H1 (cell line): ENCODE measurements around the gene DET1. TPM values are rescaled to one million over a fixed set of nuclear protein-coding genes. Genes with fewer than 3 reads are reported as not detected.

Experiments used
- CTCF ChIA-PET: fragments of 300-600 bp; sonication (Branson Sonifier 250); formaldehyde crosslinking; loops from one replicate; lab custom pipeline; 2021; ENCODE audit not compliant: partially characterized antibody; lab: Charles Lee
- POLR2A ChIA-PET: fragments of 300-600 bp; sonication (Branson Sonifier 250); formaldehyde crosslinking; loops from one replicate; lab custom pipeline; 2021; ENCODE audit warnings: inconsistent platforms; ENCODE audit not compliant: partially characterized antibody; lab: Charles Lee
- DNase-seq, 2 experiments: peaks; one replicate each; pipeline versions ENCODE4 v3.0.0 to v3.0.0-alpha.2; 2010 to 2022; ENCODE audit warnings: low spot score in 2 of 2, low read depth in 1 of 2, mixed read lengths in 1 of 2
- FAIRE-seq: peaks from 2 replicates; lab custom pipeline; 2011; peaks lifted over from hg19 to GRCh38; lab: Jason Lieb, UNC
- H2AFZ ChIP-seq: 2 replicates; pipeline ENCODE4 v1.8.1; 2012; ENCODE audit warnings: low read length, inconsistent platforms
- H2AK5ac ChIP-seq: 2 replicates; pipeline ENCODE4 v1.6.1; 2013; ENCODE audit warnings: low read depth, low read length
- H2BK120ac ChIP-seq: replicated peaks from 2 replicates; pipeline ENCODE3; 2013; ENCODE audit warnings: low read depth, low read length, inconsistent platforms
- H2BK12ac ChIP-seq: 2 replicates; pipeline ENCODE4 v1.6.1; 2013; ENCODE audit warnings: low read depth, low read length
- H2BK15ac ChIP-seq: 2 replicates; pipeline ENCODE4 v1.6.1; 2013; ENCODE audit warnings: low read length
- H2BK20ac ChIP-seq: 2 replicates; pipeline ENCODE4 v1.6.1; 2013; ENCODE audit warnings: low read length
- H2BK5ac ChIP-seq: 2 replicates; pipeline ENCODE4 v1.6.1; 2013; ENCODE audit warnings: low read depth, low read length
- H3K14ac ChIP-seq: 2 replicates; pipeline ENCODE4 v1.6.1; 2013; ENCODE audit warnings: inconsistent platforms; ENCODE audit not compliant: insufficient read length
- H3K18ac ChIP-seq: 2 replicates; pipeline ENCODE4 v1.6.1; 2013; ENCODE audit warnings: low read length; ENCODE audit errors: extremely low read depth
- H3K23ac ChIP-seq: 2 replicates; pipeline ENCODE4 v1.6.1; 2013; ENCODE audit warnings: inconsistent platforms; ENCODE audit not compliant: insufficient read length
- H3K23me2 ChIP-seq: 2 replicates; pipeline ENCODE4 v1.6.1; 2013; ENCODE audit warnings: low read depth, low read length
- H3K27ac ChIP-seq: 2 replicates; pipeline ENCODE4 v1.6.1; 2011; ENCODE audit warnings: low read depth, low read length, inconsistent platforms
- H3K27me3 ChIP-seq, 4 experiments: replicated peaks in 1 of 4; 1 replicate in 1 of 4; 2 replicates in 3 of 4; pipeline versions ENCODE4 v1.6.1 to v1.8.1; 2011 to 2013; ENCODE audit warnings: low read length in 3 of 4, mild to moderate bottlenecking in 3 of 4, inconsistent platforms in 2 of 4, mixed read lengths in 2 of 4, moderate library complexity in 1 of 4; ENCODE audit not compliant: control insufficient read depth in 3 of 4, insufficient read depth in 3 of 4; ENCODE audit errors: extremely low read depth in 1 of 4
- H3K36me3 ChIP-seq, 4 experiments: 2 replicates each; pipeline versions ENCODE4 v1.6.1 to v1.8.1; 2011 to 2013; ENCODE audit warnings: mild to moderate bottlenecking in 4 of 4, low read length in 3 of 4, moderate library complexity in 2 of 4, control low read depth in 1 of 4, inconsistent platforms in 1 of 4; ENCODE audit not compliant: insufficient read depth in 4 of 4, control insufficient read depth in 2 of 4
- H3K4ac ChIP-seq: replicated peaks from 2 replicates; pipeline ENCODE3; 2013; ENCODE audit warnings: low read length, low read depth, mixed read lengths, inconsistent platforms; ENCODE audit not compliant: insufficient read length
- H3K4me1 ChIP-seq, 4 experiments: replicated peaks in 1 of 4; 1 replicate in 1 of 4; 2 replicates in 3 of 4; pipeline versions ENCODE4 v1.6.1 to v1.8.1; 2011 to 2013; ENCODE audit warnings: low read length in 3 of 4, inconsistent platforms in 2 of 4, mixed read lengths in 1 of 4; ENCODE audit not compliant: insufficient read depth in 4 of 4, control insufficient read depth in 3 of 4
- H3K4me2 ChIP-seq, 2 experiments: 2 replicates each; pipeline versions ENCODE4 v1.6.1 to v1.8.1; 2011 to 2013; ENCODE audit warnings: low read depth in 2 of 2, low read length in 2 of 2, control low read depth in 1 of 2, inconsistent platforms in 1 of 2, mild to moderate bottlenecking in 1 of 2; ENCODE audit not compliant: insufficient read depth in 1 of 2
- H3K4me3 ChIP-seq, 4 experiments: fragments of 200-600, 300-600 bp in 1 of 4; sonication (generic), shearing (Covaris generic), sonication (Bioruptor Twin) in 1 of 4; 2 replicates each; pipeline versions ENCODE4 v1.5.1 to v1.8.1; 2011 to 2016; ENCODE audit warnings: low read length in 4 of 4, low read depth in 3 of 4, control low read depth in 2 of 4, inconsistent platforms in 2 of 4, mild to moderate bottlenecking in 2 of 4, mixed read lengths in 1 of 4, moderate library complexity in 1 of 4; ENCODE audit not compliant: insufficient read depth in 2 of 4; ENCODE audit errors: extremely low read depth in 1 of 4
- H3K56ac ChIP-seq: replicated peaks from 2 replicates; pipeline ENCODE3; 2013; ENCODE audit warnings: low read depth, mild to moderate bottlenecking, mixed read lengths, low read length, inconsistent platforms; ENCODE audit not compliant: insufficient read length
- H3K79me1 ChIP-seq: 2 replicates; pipeline ENCODE4 v1.6.1; 2013; ENCODE audit warnings: low read depth, low read length, control low read depth
- H3K79me2 ChIP-seq, 2 experiments: 2 replicates each; pipeline versions ENCODE4 v1.6.1 to v1.8.1; 2012 to 2013; ENCODE audit warnings: low read length in 2 of 2, mild to moderate bottlenecking in 2 of 2, inconsistent platforms in 1 of 2; ENCODE audit not compliant: insufficient read depth in 2 of 2, control insufficient read depth in 1 of 2
- H3K9ac ChIP-seq, 4 experiments: replicated peaks in 1 of 4; 1 replicate in 1 of 4; 2 replicates in 3 of 4; pipeline versions ENCODE4 v1.6.1 to v1.8.1; 2011 to 2013; ENCODE audit warnings: low read depth in 3 of 4, low read length in 3 of 4, control low read depth in 2 of 4, mild to moderate bottlenecking in 2 of 4, moderate library complexity in 2 of 4, inconsistent platforms in 1 of 4; ENCODE audit errors: extremely low read depth in 1 of 4
- H3K9me3 ChIP-seq, 2 experiments: 2 replicates each; pipeline versions ENCODE4 v1.6.1 to v1.8.1; 2012 to 2013; ENCODE audit warnings: mild to moderate bottlenecking in 2 of 2, moderate library complexity in 2 of 2, control low read depth in 1 of 2, inconsistent platforms in 1 of 2, low read depth in 1 of 2, low read length in 1 of 2, mixed read lengths in 1 of 2; ENCODE audit not compliant: insufficient read depth in 2 of 2
- H4K20me1 ChIP-seq, 2 experiments: replicated peaks in 1 of 2; 2 replicates each; pipeline versions ENCODE3 to v1.8.1; 2011 to 2013; ENCODE audit warnings: inconsistent platforms in 2 of 2, low read length in 2 of 2, mild to moderate bottlenecking in 1 of 2; ENCODE audit not compliant: insufficient read depth in 2 of 2, control insufficient read depth in 1 of 2
- H4K5ac ChIP-seq: 2 replicates; pipeline ENCODE4 v1.6.1; 2013; ENCODE audit warnings: low read length, low read depth, mixed read lengths, inconsistent platforms; ENCODE audit not compliant: insufficient read length
- H4K8ac ChIP-seq: 2 replicates; pipeline ENCODE4 v1.8.0; 2013; ENCODE audit warnings: mild to moderate bottlenecking, moderate library complexity, low read length, inconsistent platforms; ENCODE audit not compliant: insufficient read depth; ENCODE audit errors: extremely low read depth
- H4K91ac ChIP-seq: replicated peaks from 2 replicates; pipeline ENCODE3; 2013; ENCODE audit warnings: low read length, mixed read lengths, inconsistent platforms; ENCODE audit not compliant: insufficient read length
- EP300 ChIP-seq, 2 experiments: IDR thresholded peaks; 1 replicate in 1 of 2; 2 replicates in 1 of 2; pipeline ENCODE4 v1.6.1; 2011 to 2012; ENCODE audit warnings: low read depth in 2 of 2, low read length in 2 of 2, mild to moderate bottlenecking in 2 of 2, borderline replicate concordance in 1 of 2, inconsistent platforms in 1 of 2, moderate library complexity in 1 of 2
- HDAC6 ChIP-seq: IDR thresholded peaks from one replicate; pipeline ENCODE4 v1.7.1; 2012; ENCODE audit warnings: low read depth, mild to moderate bottlenecking, inconsistent platforms, low read length, moderate library complexity
- KDM5A ChIP-seq: fragments of 200-600 bp; IDR thresholded peaks from 2 replicates; pipeline ENCODE4 v1.7.1; 2012; ENCODE audit warnings: mild to moderate bottlenecking, low read length, inconsistent platforms, mixed read lengths
- MAFK ChIP-seq: IDR thresholded peaks from 2 replicates; pipeline ENCODE4 v1.6.1; 2012; ENCODE audit warnings: low read depth, mild to moderate bottlenecking, improper control_type of control experiment, low read length
- RBBP5 ChIP-seq: IDR thresholded peaks from 2 replicates; pipeline ENCODE4 v1.7.1; 2012; ENCODE audit warnings: low read depth, mild to moderate bottlenecking, inconsistent platforms, low read length, moderate library complexity, borderline replicate concordance
- RXRA ChIP-seq: IDR thresholded peaks from 2 replicates; pipeline ENCODE4 v1.6.1; 2011; ENCODE audit warnings: low read depth, mild to moderate bottlenecking, low read length, moderate library complexity; ENCODE audit not compliant: insufficient read depth
- SP4 ChIP-seq: IDR thresholded peaks from 2 replicates; pipeline ENCODE4 v1.6.1; 2012; ENCODE audit warnings: low read length, inconsistent platforms
- WGBS, 2 experiments: shearing (Covaris generic) in 1 of 2; methylation state at CpG; one replicate each; pipeline versions ENCODE4 v1.1.6 to v1.1.7; 2013 to 2015; ENCODE audit warnings: low lambda C conversion rate in 2 of 2, mixed read lengths in 2 of 2, inconsistent platforms in 1 of 2, low coverage in 1 of 2, missing lambda C conversion rate in 1 of 2; ENCODE audit not compliant: insufficient replicate concordance in 2 of 2, insufficient coverage in 1 of 2, insufficient read length in 1 of 2; ENCODE audit errors: extremely low coverage in 1 of 2, missing lambda C conversion rate in 1 of 2; 5-methylcytosine and 5-hydroxymethylcytosine counted together
- polyA plus RNA-seq, 7 experiments: library from polyadenylated mRNA; depleted of rRNA in 3 of 7; stranded (reverse) in 5 of 7; unstranded in 2 of 7; fragments of >200 nt in 5 of 7; fragments of 200-250 nt in 2 of 7; gene quantifications; 1 replicate in 5 of 7; 2 replicates in 1 of 7; 4 replicates in 1 of 7; pipeline versions ENCODE4 v1.2.1 to v1.2.3, GENCODE V29; 2011 to 2013; ENCODE audit warnings: missing spikeins in 2 of 7, mixed read lengths in 2 of 7
- total RNA-seq: library from RNA; stranded (reverse); fragmentation: NEBNext Ultra II Directional; extraction: Animal tissue kit (Norgen Biotek cat#: 25700); gene quantifications from 2 replicates; pipeline ENCODE4 v1.2.1, GENCODE V29; 2021

Gene DET1
- total and polyA plus RNA-seq, 2 of the 8 experiments (the other 6 are each of a cell fraction or from before 2014, with no cell fraction given) = 5.4 to 8.5 TPM

DNA sequence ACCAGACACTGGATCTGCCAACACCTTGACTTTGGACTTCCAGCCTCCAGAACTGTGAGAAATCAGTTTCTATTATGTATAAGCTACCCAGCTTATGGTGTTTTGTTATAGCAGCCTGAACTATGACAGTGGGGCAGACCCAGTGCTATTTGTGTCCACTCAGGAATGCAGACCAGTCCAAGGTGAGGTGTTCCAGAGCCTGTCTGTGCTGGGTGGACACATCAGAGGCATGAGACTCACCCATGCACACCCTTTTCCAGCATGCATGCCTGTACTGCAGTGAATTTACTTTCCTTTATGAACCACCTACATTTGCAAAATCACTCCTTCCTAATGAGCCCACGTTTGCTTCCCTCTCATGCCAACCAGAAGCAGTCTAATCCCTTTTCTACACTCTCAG lies 27.6 kb upstream of the DET1 start:
- Histone ChIP-seq H3K9me3 (no peaks in the 10 kb centered on the region), H3K79me2 (no peaks in the 10 kb centered on the region), H3K4me2 (no peak overlapping the region), H3K9ac (no peak overlapping the region), H3K4ac (no peak overlapping the region), H2BK12ac (no peak overlapping the region), H3K18ac (no peak overlapping the region), H3K36me3 (no peaks in the 10 kb centered on the region), H4K91ac (no peak overlapping the region), H3K56ac (no peak overlapping the region), H4K8ac (no peak overlapping the region), H2BK5ac (0 out of 2 replicates have a peak overlapping the region, but pooled peaks have one; percentile 31), H3K14ac (no peak overlapping the region), H4K20me1 (no peaks in the 10 kb centered on the region), H3K4me1 (peaks cover 0 to 5% (median 0%) of the 10 kb centered on the region in 4 experiments; a peak in 1 of 7 replicates), H3K27ac (no peak overlapping the region), H4K5ac (no peak overlapping the region), H3K23ac (no peak overlapping the region), H2AFZ (peak overlapping the region; percentile 78), H2BK15ac (no peak overlapping the region), H3K27me3 (no peaks in the 10 kb centered on the region), H2BK120ac (no peak overlapping the region), H3K4me3 (no peak overlapping the region), H3K23me2 (no peaks in the 10 kb centered on the region; the same call in 1 of the 2 replicates), H2BK20ac (no peak overlapping the region), H2AK5ac (no peak overlapping the region), H3K79me1 (no peaks in the 10 kb centered on the region)
- DNase-seq (no peak), FAIRE-seq (no peak)
- 62% methylated on average over 1 of the region's 1 CpG; no CpG with 5 or more reads in 1 of the 2 experiments for WGBS, 2 experiments
- POLR2A ChIA-PET = no interaction called here
- CTCF ChIA-PET = interaction anchor here (0.9 to 1.3 kb wide), 2 partner anchors 97 to 122 kb away, joined by 3 read pairs; no protein-coding TSS in a partner anchor
- TF ChIP-seq SP4 = no peak
- no peak for TF ChIP-seq KDM5A
- no peak for TF ChIP-seq RXRA
- no peak for TF ChIP-seq MAFK
- no peak for TF ChIP-seq RBBP5
- TF ChIP-seq EP300 (IDR thresholded peaks at IDR 0.05; ENCODE audit: borderline replicate concordance in 1 of 2, low read depth in 2 of 2, low read length in 2 of 2) = no peak
- TF ChIP-seq HDAC6 = no peak
